AG04450 (cell line): ENCODE measurements around the gene LRRK1. TPM values are rescaled to one million over a fixed set of nuclear protein-coding genes. Genes with fewer than 3 reads are reported as not detected.
"Not testable (repeated sequence)": the region's sequence is repeated elsewhere in the genome, so short reads cannot be mapped to it uniquely, and the experiment has no call there.

ENCODE experiments used
- CTCF ChIA-PET: fragments of 300-600, 350-600 bp; formaldehyde crosslinking; extraction: SDS; loops from one replicate; lab custom pipeline; 2022; ENCODE audit warnings: antibody characterized with exemption, inconsistent platforms; lab: Charles Lee
- POLR2A ChIA-PET: fragments of 350-600 bp; formaldehyde crosslinking; extraction: SDS; loops from one replicate; lab custom pipeline; 2021; ENCODE audit warnings: antibody characterized with exemption, inconsistent platforms; lab: Yijun Ruan, JAX
- DNase-seq: peaks from one replicate; pipeline ENCODE4 v3.0.0-alpha.2; 2011; ENCODE audit warnings: low read depth, low spot score
- H3K27ac ChIP-seq: one replicate; pipeline ENCODE4 v1.5.1; 2012; ENCODE audit warnings: low read depth, low read length, control low read depth
- H3K27me3 ChIP-seq: one replicate; pipeline ENCODE4 v1.6.0; 2012; ENCODE audit warnings: low read length; ENCODE audit not compliant: control insufficient read depth, insufficient read depth
- H3K4me3 ChIP-seq: 2 replicates; pipeline ENCODE4 v1.5.1; 2011; ENCODE audit warnings: mild to moderate bottlenecking, low read depth, low read length, control low read depth
- H3K9me3 ChIP-seq: 2 replicates; pipeline ENCODE4 v1.5.1; 2012; ENCODE audit warnings: low read length; ENCODE audit not compliant: control insufficient read depth, insufficient read depth
- CTCF ChIP-seq: IDR thresholded peaks from 2 replicates; pipeline ENCODE4 v1.5.1; 2011; ENCODE audit warnings: low read depth, low read length, control low read depth, inconsistent platforms
- polyA plus RNA-seq: library from polyadenylated mRNA; depleted of rRNA; stranded (reverse); fragments of >200 nt; gene quantifications from 2 replicates; pipeline ENCODE4 v1.2.3, GENCODE V29; 2011

Gene LRRK1
- polyA plus RNA-seq, 1 experiment = 5.6 TPM

- no peak overlapping the region for H3K4me3 ChIP-seq
- no peaks in the 10 kb centered on the region for H3K27me3 ChIP-seq
- TF ChIP-seq CTCF = no peak
- CTCF ChIA-PET = interaction anchor here (0.6 to 2.6 kb wide), 4 partner anchors 19 to 152 kb away, joined by 4 to 6 read pairs (median 5); no protein-coding TSS in a partner anchor
- POLR2A ChIA-PET = interaction anchor here (0.6 kb wide), 1 partner anchor 45 kb away, joined by 3 read pairs; no protein-coding TSS in a partner anchor
- peak overlapping the region; percentile 92 for H3K27ac ChIP-seq
- DNase-seq = no peak
- no peaks in the 10 kb centered on the region; the same call in 1 of the 2 replicates for H3K9me3 ChIP-seq
Observed at GRCh38 chr15:101069654-101069973, 150.5 kb downstream of the LRRK1 start.

- DNase-seq = no peak
- TF ChIP-seq CTCF = no peak
- Histone ChIP-seq H3K9me3 (no peaks in the 10 kb centered on the region; the same call in 1 of the 2 replicates), H3K27me3 (no peaks in the 10 kb centered on the region), H3K27ac (peak overlapping the region; percentile 92), H3K4me3 (no peak overlapping the region)
- ChIA-PET POLR2A (interaction anchor here (0.6 to 0.7 kb wide), 4 partner anchors 14 to 170 kb away, joined by 3 to 5 read pairs (median 4); no protein-coding TSS in a partner anchor), CTCF (interaction anchor here (0.6 to 2.6 kb wide), 5 partner anchors 18 to 152 kb away, joined by 4 to 6 read pairs (median 5); no protein-coding TSS in a partner anchor)
Observed at GRCh38 chr15:101070024-101070423, 150.9 kb downstream of the LRRK1 start.

- no peaks in the 10 kb centered on the region for H3K9me3 ChIP-seq
- TF ChIP-seq CTCF = no peak
- H3K27ac ChIP-seq = peak overlapping the region; percentile 92
- H3K27me3 ChIP-seq = no peaks in the 10 kb centered on the region
- H3K4me3 ChIP-seq = no peak overlapping the region
- peak; percentile 30 for DNase-seq
- ChIA-PET POLR2A (interaction anchor here (0.6 to 0.7 kb wide), 3 partner anchors 13 to 169 kb away, joined by 3 to 5 read pairs (median 4); no protein-coding TSS in a partner anchor), CTCF (interaction anchor here (0.6 to 2.6 kb wide), 5 partner anchors 18 to 181 kb away, joined by 3 to 6 read pairs (median 5); partner anchors contain the start of gene CHSY1)
Observed at GRCh38 chr15:101070502-101071273, 151.5 kb downstream of the LRRK1 start.

GRCh38 chr15:101071651-101072050 lies 152.5 kb downstream of the LRRK1 start:
- ChIA-PET POLR2A (no interaction called here), CTCF (interaction anchor here (0.6 to 2.6 kb wide), 2 partner anchors 17 to 180 kb away, joined by 3 to 6 read pairs; partner anchors contain the start of gene CHSY1)
- no peak overlapping the region for H3K4me3 ChIP-seq
- no peaks in the 10 kb centered on the region for H3K9me3 ChIP-seq
- no peaks in the 10 kb centered on the region for H3K27me3 ChIP-seq
- H3K27ac ChIP-seq = no peak overlapping the region
- no peak for TF ChIP-seq CTCF
- no peak for DNase-seq

GRCh38 chr15:101072235-101072634 lies 153.1 kb downstream of the LRRK1 start:
- H3K27ac ChIP-seq, DNase-seq, POLR2A ChIA-PET, H3K27me3 ChIP-seq, H3K9me3 ChIP-seq, CTCF ChIA-PET, H3K4me3 ChIP-seq: not testable (repeated sequence)

GRCh38 chr15:101077806-101078668 lies 158.9 kb downstream of the LRRK1 start:
- H3K27ac ChIP-seq, H3K27me3 ChIP-seq, DNase-seq, H3K4me3 ChIP-seq, POLR2A ChIA-PET, H3K9me3 ChIP-seq, CTCF ChIA-PET: not testable (repeated sequence)
